Fibroblast of mammary gland (primary cell): ENCODE measurements around the gene SGIP1.
"Not testable (repeated sequence)": the region's sequence is repeated elsewhere in the genome, so short reads cannot be mapped to it uniquely, and the experiment has no call there.

Experiments
- DNase-seq: peaks from one replicate; pipeline ENCODE4 v3.0.0-alpha.2; 2010; ENCODE audit warnings: low read depth
- H3K4me3 ChIP-seq: 2 replicates; pipeline ENCODE4 v1.5.1; 2011; ENCODE audit warnings: low read depth, mild to moderate bottlenecking, low read length, moderate library complexity; ENCODE audit not compliant: control insufficient read depth
- CTCF ChIP-seq: conservative IDR thresholded peaks from 2 replicates; pipeline ENCODE4 v1.5.1; 2011; ENCODE audit warnings: low read depth, low read length, inconsistent platforms; ENCODE audit not compliant: control insufficient read depth, insufficient read depth

SGIP1 gene

DNA sequence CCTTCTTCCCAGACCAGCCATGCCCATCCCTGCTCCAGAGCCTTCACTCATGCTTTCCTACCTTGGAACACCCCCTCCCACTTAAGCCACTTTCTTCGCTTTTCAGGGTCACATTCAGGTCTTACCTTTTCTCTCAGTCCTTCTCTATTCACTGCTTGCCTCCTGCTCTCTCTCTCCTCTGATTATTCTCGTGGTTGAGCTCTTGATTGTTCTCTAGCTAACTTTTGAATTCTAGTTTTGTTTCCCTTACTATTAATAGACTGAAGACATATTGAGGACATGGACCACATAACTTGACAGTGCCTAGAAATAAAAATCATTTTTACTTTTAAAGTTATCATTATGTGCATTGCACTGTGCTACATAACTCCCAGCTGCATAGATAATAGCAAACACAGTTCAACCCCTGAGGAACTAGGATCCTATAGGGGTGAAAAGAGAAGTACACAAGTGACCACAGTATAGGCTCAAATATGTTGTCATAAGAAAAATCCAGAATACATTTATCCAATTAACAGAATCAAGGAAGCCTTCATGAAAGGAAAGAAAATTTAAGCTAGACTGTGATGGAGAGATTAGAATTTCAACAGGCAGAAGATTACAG, 245.6 kb downstream of the SGIP1 start:
- H3K4me3 ChIP-seq = no peak overlapping the region
- no peak for TF ChIP-seq CTCF
- no peak for DNase-seq

DNA sequence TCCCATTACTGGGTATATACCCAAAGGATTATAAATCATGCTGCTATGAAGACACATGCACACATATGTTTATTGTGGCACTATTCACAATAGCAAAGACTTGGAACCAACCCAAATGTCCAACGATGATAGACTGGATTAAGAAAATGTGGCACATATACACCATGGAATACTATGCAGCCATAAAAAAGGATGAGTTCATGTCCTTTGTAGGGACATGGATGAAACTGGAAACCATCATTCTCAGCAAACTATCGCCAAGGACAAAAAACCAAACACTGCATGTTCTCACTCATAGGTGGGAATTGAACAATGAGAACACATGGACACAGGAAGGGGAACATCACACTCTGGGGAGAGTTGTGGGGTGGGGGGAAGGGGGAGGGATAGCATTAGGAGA, 251.8 kb downstream of the SGIP1 start:
- H3K4me3 ChIP-seq, DNase-seq: not testable (repeated sequence)

DNA sequence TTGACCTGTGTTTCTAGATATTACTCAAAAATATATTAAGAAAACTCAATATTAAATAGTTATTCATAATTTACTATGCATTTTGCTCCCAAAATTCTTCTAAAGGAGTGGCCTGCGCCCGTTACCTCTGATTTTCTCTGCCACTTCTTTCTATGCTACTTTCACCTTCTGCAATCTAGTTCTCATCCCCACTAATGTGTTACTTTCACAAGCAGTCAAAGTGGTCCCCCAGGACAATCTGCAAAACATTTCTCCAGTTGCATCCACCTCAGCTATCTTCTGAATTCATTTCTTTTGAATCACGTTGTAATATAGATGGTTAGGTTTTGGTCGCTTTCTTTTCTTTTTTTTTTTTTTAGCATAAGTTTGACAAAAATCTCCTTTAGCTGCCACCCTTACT, 253.7 kb downstream of the SGIP1 start:
- TF ChIP-seq CTCF = no peak
- no peak overlapping the region for H3K4me3 ChIP-seq
- no peak for DNase-seq

DNA sequence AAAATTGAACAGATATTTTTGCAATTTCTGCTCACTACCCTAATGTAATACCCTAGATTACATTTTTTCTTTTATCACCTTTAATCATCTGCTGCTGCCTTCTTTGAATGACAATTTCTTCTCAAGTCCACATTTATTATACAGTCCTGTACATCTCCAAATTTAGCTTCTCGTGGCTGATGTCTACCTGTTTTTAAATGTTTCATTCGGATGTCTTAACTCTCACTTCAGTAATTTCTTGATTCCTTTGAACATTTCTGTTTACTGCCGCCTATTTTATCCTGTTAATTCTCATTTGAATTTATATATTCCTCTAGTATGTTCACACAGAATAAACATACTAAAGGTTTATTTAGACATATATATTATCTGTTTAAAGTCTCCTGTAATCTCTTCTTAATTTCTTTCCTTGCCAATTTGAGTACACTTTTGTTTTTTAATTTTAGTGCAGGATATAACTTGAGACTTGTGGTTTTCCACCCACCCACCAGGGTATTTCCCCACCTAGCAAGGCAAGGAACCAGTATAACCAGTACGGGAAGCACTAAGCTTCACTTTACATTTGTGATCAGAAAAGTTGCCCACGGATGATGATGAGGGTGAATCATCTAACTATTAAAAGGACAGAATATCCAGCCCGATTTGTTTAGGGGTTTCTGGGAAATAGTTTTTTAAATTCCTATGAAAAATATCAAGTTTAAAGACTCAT, 254.4 kb downstream of the SGIP1 start:
- TF ChIP-seq CTCF = no peak
- no peak overlapping the region for H3K4me3 ChIP-seq
- no peak for DNase-seq

DNA sequence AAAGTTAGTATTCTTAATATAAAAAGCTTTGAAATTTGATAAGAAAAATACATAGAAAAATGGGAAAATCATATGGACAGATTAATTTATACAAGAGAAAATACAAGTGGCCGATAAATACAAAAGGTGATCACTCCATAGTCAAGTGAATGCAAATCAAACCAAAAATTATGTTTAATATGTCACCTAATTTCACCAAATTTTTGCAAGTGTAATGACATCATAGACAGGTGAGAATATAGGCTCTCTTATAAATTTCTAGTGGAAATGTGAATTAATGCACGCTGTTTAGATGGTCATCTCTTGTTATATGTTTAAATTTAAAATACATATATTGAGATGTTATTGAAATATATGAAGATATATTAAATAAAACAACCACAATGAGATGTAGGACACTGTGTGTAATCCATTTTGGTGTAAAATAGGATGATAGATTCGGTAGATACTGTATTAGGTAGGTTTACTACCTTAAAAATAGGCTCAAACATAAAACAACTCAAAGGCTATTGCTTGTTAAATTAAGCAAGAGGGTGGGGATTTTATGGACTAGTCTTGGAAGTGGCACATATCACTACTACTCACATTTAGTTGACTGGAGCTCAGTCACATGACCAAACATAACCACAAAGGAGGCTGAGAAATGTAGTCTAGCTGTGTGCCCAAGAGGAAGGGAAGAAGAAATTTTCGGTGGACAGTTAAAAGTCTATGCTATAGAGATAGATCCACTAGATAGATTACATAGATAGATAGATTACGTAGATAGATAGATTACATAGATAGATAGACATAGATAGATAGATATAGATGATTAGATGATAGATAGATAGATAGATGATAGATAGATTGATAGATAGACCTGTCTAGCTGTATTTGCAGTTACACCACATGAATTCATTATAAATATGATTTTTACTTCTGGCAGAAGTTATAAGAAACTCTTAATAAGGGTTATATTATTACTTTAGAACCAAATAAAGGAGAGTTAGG, 258.0 kb downstream of the SGIP1 start:
- DNase-seq = no peak
- no peak overlapping the region for H3K4me3 ChIP-seq
- TF ChIP-seq CTCF = no peak

GRCh38 chr1:66795839-66796238, 261.9 kb downstream of the SGIP1 start:
- not testable (repeated sequence) for DNase-seq, H3K4me3 ChIP-seq
